Activated CD8-positive, alpha-beta T cell treated with anti-CD3 and anti-CD28 coated beads, Interleukin-2, amount 10 ng/mL, durations not matched to agents 7 days and 5 days (primary cell): Measurements from ENCODE around the gene CHRND. TPM values are rescaled to one million over a fixed set of nuclear protein-coding genes. Genes with fewer than 3 reads are reported as not detected.
A peak's percentile ranks its signal among the peaks of the same experiment; 100 is the strongest.

Experiments used
- ATAC-seq: fragments of 150-1000 bp; cut with Tn5 transposase; one replicate; pipeline ENCODE4 v1.10.0; 2021; ENCODE audit warnings: moderate library complexity
- CTCF ChIA-PET: fragments of 350-600 bp; sonication (Branson Sonifier 250); formaldehyde crosslinking; loops from one replicate; lab custom pipeline; 2021; ENCODE audit warnings: antibody characterized with exemption; lab: Charles Lee
- POLR2A ChIA-PET: fragments of 350-600 bp; sonication (Branson Sonifier 250); formaldehyde crosslinking; loops from one replicate; lab custom pipeline; 2021; ENCODE audit warnings: antibody characterized with exemption; lab: Charles Lee
- DNase-seq: peaks from one replicate; pipeline ENCODE4 v3.0.0-alpha.2; 2020
- H3K27ac Mint-ChIP-seq: one replicate; pipeline ENCODE4 v1.8.0; 2021; ENCODE audit warnings: mild to moderate bottlenecking, mixed read lengths
- H3K27me3 Mint-ChIP-seq: one replicate; pipeline ENCODE4 v1.8.0; 2021; ENCODE audit warnings: low read depth, mixed read lengths
- H3K36me3 Mint-ChIP-seq: one replicate; pipeline ENCODE4 v1.8.0; 2021; ENCODE audit warnings: low read depth, mixed read lengths
- H3K4me1 Mint-ChIP-seq: one replicate; pipeline ENCODE4 v1.8.0; 2021; ENCODE audit warnings: low read depth, mixed read lengths
- H3K4me3 Mint-ChIP-seq: one replicate; pipeline ENCODE4 v1.8.0; 2021; ENCODE audit warnings: mild to moderate bottlenecking, mixed read lengths
- H3K9me3 Mint-ChIP-seq: one replicate; pipeline ENCODE4 v1.8.0; 2022; ENCODE audit warnings: mixed read lengths; ENCODE audit not compliant: insufficient read depth
- total RNA-seq, 2 experiments: library from RNA; stranded (reverse); gene quantifications; one replicate each; pipeline ENCODE4 v1.2.3, GENCODE V29; 2021

Gene CHRND
- total RNA-seq, 2 experiments from 2014 or later = not detected

DNA sequence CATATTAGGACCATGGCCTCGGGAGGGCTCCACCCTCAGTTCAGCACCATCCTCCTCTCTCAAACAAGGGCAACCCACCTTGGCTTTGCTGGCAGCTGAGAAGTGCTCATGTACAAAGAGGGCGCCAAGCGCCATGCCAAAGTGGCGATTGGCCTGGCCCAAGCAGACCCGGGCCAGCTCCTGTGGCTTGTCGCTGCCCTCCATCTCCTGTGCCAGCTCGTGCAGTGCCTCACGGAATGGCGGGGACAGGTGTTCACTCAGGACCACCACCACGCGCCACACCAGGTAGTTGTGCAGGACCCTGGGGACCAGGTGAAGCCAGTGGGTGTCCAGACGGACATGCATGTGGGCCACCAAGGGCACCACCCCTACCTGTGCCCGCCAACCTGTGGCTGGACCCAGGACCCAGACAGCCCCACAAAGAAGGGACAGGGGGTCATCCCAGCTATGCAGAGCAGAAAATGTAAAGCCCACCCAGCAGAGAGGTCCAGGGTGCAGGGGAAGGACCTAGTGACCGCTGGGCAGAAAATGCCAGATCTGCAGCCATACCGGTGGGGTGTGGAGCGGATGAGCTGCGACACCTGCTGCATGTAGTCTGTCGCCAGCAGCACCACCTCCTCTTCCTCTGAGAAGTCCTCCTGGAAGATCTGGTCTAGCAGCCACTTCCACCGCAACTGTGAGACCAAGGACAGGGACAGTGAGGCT is 41.9 kb upstream of the CHRND start:
- ChIA-PET CTCF (no interaction called here), POLR2A (no interaction called here)
- H3K4me1 Mint-ChIP-seq = peaks cover 5% of the 10 kb centered on the region
- peaks cover 32% of the 10 kb centered on the region for H3K27me3 Mint-ChIP-seq
- H3K9me3 Mint-ChIP-seq = no peaks in the 10 kb centered on the region
- DNase-seq = no peak
- no peak overlapping the region for H3K4me3 Mint-ChIP-seq
- H3K36me3 Mint-ChIP-seq = no peaks in the 10 kb centered on the region
- H3K27ac Mint-ChIP-seq = no peak overlapping the region
- no peak for ATAC-seq

- Mint-ChIP-seq H3K4me3 (no peak overlapping the region), H3K27me3 (peaks cover 37% of the 10 kb centered on the region), H3K36me3 (no peaks in the 10 kb centered on the region), H3K27ac (no peak overlapping the region), H3K9me3 (no peaks in the 10 kb centered on the region), H3K4me1 (peaks cover 5% of the 10 kb centered on the region)
- ChIA-PET POLR2A (no interaction called here), CTCF (no interaction called here)
- no peak for ATAC-seq
- no peak for DNase-seq
Measured at GRCh38 chr2:232484628-232485347, 41.2 kb upstream of the CHRND start.

GRCh38 chr2:232485348-232485756 is 40.6 kb upstream of the CHRND start:
- H3K27ac Mint-ChIP-seq = no peak overlapping the region
- no peaks in the 10 kb centered on the region for H3K9me3 Mint-ChIP-seq
- H3K4me1 Mint-ChIP-seq = peaks cover 5% of the 10 kb centered on the region
- H3K36me3 Mint-ChIP-seq = no peaks in the 10 kb centered on the region
- H3K4me3 Mint-ChIP-seq = no peak overlapping the region
- CTCF ChIA-PET = no interaction called here
- POLR2A ChIA-PET = no interaction called here
- ATAC-seq (no peak), DNase-seq (no peak)
- peaks cover 38% of the 10 kb centered on the region for H3K27me3 Mint-ChIP-seq

DNA sequence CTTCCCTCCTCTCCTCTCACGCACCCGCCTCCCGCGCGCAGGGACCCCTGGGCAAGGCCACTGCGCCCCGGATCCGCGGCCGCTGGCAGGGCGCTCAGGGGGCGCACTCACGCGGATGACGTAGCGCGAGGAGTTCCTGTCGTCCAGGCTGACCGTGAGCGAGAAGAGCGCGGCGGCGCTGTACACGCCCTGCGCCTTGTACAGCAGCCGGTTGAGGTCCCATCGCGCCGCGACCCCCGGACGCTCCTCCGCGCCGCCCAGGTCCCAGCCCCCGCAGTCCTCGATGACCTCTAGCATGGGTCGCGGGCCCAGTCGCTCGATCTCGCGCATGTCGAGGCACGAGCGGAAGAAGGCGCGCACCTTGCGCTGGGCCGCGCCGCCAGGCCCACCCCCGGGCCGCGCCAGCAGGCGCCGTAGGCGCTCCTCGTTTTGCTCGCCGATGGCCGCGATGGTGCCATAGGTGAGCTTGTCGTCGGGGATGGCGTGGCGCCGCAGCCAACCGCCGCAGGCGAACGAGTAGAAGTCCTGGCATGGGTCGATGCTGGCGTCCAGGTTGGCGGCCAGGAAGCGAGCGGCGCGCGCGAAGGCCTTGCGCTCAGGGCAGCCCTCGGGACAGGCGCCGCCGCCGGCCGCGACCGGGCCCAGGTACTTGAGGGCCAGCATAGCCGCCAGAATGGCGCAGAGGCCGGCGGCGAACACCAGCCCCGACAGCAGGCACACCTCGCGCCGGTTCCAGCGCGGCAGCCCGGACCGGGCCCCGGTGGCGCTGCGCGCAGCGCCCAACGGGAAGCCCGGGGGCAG is 40.0 kb upstream of the CHRND start:
- no peak for DNase-seq
- Mint-ChIP-seq H3K9me3 (no peaks in the 10 kb centered on the region), H3K27me3 (peaks cover 40% of the 10 kb centered on the region), H3K4me1 (peaks cover 5% of the 10 kb centered on the region), H3K27ac (no peak overlapping the region), H3K36me3 (no peaks in the 10 kb centered on the region), H3K4me3 (no peak overlapping the region)
- POLR2A ChIA-PET = no interaction called here
- no peak for ATAC-seq
- CTCF ChIA-PET = no interaction called here

DNA sequence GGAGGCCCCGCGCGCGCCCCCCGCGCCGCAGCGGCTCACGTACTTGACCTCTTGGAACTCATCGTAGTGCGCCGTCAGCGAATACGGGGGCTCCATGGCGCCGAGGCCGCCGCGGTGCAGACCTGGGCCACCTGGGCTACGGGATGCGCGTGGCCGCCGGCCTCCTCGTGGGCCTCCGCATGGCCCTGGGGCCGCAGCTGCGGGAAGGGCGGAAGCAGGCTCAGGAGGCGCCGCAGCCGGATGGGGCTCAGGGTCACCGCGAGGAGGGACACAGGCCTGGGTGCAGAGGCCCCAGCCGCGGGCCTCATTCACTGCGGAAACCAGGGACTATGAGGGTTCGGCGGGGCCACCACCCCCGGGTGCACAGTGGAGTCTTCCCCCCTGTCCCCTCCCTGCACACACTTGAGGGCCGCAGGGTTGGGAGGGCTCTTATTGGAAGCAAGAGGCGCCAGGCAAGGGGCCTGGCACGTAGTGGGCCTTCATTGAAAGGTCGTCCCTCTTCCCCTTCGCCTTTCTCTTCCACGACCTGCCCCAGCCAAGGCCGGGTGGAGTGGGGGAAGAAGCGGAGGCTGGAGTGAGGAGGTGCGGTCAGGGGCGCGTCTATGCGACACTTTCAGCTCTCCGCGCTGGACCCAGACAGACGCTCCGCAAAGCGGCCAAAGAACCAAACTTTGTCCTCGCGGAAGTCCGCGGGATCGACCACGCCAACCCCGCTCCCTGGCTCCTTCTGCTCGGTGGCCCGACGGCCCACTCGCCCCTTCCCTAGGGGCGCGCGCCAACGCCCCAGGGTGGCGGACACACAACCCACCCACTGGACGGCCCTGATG is 39.2 kb upstream of the CHRND start:
- Mint-ChIP-seq H3K27ac (no peak overlapping the region), H3K4me1 (peaks cover 5% of the 10 kb centered on the region), H3K36me3 (no peaks in the 10 kb centered on the region), H3K9me3 (no peaks in the 10 kb centered on the region), H3K4me3 (no peak overlapping the region), H3K27me3 (peaks cover 46% of the 10 kb centered on the region)
- ATAC-seq (no peak), DNase-seq (no peak)
- POLR2A ChIA-PET = no interaction called here
- CTCF ChIA-PET = no interaction called here

- CTCF ChIA-PET = no interaction called here
- POLR2A ChIA-PET = no interaction called here
- no peak for DNase-seq
- no peak within 1 kb of the TSS for H3K4me3 Mint-ChIP-seq
- peaks cover 5% of the 10 kb centered on the region for H3K4me1 Mint-ChIP-seq
- H3K27me3 Mint-ChIP-seq = peaks cover 47% of the 10 kb centered on the region
- no peaks in the 10 kb centered on the region for H3K9me3 Mint-ChIP-seq
- no peaks in the 10 kb centered on the region for H3K36me3 Mint-ChIP-seq
- ATAC-seq = peak; percentile 29
- H3K27ac Mint-ChIP-seq = no peak within 1 kb of the TSS
Measured at GRCh38 chr2:232487385-232488096, 38.4 kb upstream of the CHRND start, which contains the start of gene ECEL1. Gene ECEL1, minus strand, starts transcription at chr2:232487834. Its CDS starts 1,181 bp downstream, at chr2:232486653.

GRCh38 chr2:232488097-232488711 is 37.8 kb upstream of the CHRND start:
- ChIA-PET POLR2A (no interaction called here), CTCF (no interaction called here)
- no peak for DNase-seq
- peak; percentile 26 for ATAC-seq
- Mint-ChIP-seq H3K36me3 (no peaks in the 10 kb centered on the region), H3K9me3 (no peaks in the 10 kb centered on the region), H3K27me3 (peaks cover 49% of the 10 kb centered on the region), H3K27ac (no peak overlapping the region), H3K4me1 (peaks cover 5% of the 10 kb centered on the region), H3K4me3 (no peak overlapping the region)

- Mint-ChIP-seq H3K4me3 (no peak overlapping the region), H3K27ac (no peak overlapping the region), H3K27me3 (peaks cover 49% of the 10 kb centered on the region), H3K9me3 (no peaks in the 10 kb centered on the region), H3K36me3 (no peaks in the 10 kb centered on the region), H3K4me1 (peaks cover 5% of the 10 kb centered on the region)
- DNase-seq = no peak
- POLR2A ChIA-PET = no interaction called here
- ATAC-seq = no peak
- CTCF ChIA-PET = no interaction called here
Measured at GRCh38 chr2:232488721-232489300, 37.1 kb upstream of the CHRND start.

GRCh38 chr2:232489516-232490220 is 36.3 kb upstream of the CHRND start:
- POLR2A ChIA-PET = no interaction called here
- Mint-ChIP-seq H3K9me3 (no peaks in the 10 kb centered on the region), H3K4me3 (no peak overlapping the region), H3K36me3 (no peaks in the 10 kb centered on the region), H3K27me3 (peaks cover 43% of the 10 kb centered on the region), H3K27ac (no peak overlapping the region), H3K4me1 (peaks cover 5% of the 10 kb centered on the region)
- DNase-seq = no peak
- CTCF ChIA-PET = no interaction called here
- ATAC-seq = no peak
